ENCODE results near the gene OPRM1. TPM values are rescaled to one million over a fixed set of nuclear protein-coding genes. Genes with fewer than 3 reads are reported as not detected.

OPRM1 gene
- total and polyA plus RNA-seq, 4 donors: not detected

DNA sequence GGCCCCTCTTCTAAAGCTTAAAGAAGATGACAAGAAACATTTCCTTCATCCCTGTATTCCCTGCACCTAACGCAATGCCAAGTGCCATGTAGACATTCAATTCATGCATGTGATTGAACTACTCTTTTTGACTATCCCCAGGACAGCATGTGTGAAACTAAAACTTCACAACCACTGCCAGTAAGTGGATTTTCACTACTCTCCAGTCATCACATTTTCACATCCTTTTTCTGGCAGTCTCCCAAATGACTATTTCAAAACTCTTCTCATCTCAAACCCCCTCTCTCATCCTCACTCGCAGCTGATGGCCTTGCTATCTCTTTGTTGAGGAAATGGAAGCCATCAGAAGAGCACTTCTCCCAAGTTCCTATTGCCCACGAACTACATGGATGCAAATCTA is 122.6 kb downstream of the OPRM1 start:
- no peak overlapping the region for H3K27ac ChIP-seq (ENCODE audit: low read depth in 1 of 2, low read length in 2 of 2)
- no peak overlapping the region for H3K9ac ChIP-seq (ENCODE audit: low read depth in 1 of 2, low read length in 2 of 2)
- no peak for DNase-seq (ENCODE audit: low spot score)
- peaks cover 0 to 11% (median 10%) of the 10 kb centered on the region in 4 donors for H3K4me1 ChIP-seq (ENCODE audit: control insufficient read depth in 4 of 4, insufficient read depth in 4 of 4, low read length in 3 of 4)
- no peaks in the 10 kb centered on the region for H3K27me3 ChIP-seq (ENCODE audit: control insufficient read depth in 4 of 4, insufficient read depth in 4 of 4, low read length in 3 of 4)
- no peak overlapping the region for H3K4me3 ChIP-seq (ENCODE audit: low read depth in 1 of 3, low read length in 3 of 3)
- WGBS: 70% methylated on average over 3 of the region's 3 CpGs
- no peaks in the 10 kb centered on the region for H3K9me3 ChIP-seq (ENCODE audit: control insufficient read depth in 4 of 4, low read length in 3 of 4)
- no peak for TF ChIP-seq FOXA1 (IDR thresholded peaks at IDR 0.05)
- TF ChIP-seq GABPA (IDR thresholded peaks at IDR 0.05 in 1 of 2, conservative IDR thresholded peaks at IDR 0.05 in 1 of 2): no peak
- TF ChIP-seq HNF4A (conservative IDR thresholded peaks at IDR 0.05): no peak
- TF ChIP-seq SP1 (IDR thresholded peaks at IDR 0.05): no peak
- no peak for TF ChIP-seq JUND (IDR thresholded peaks at IDR 0.05)
- TF ChIP-seq, protein P1, sequence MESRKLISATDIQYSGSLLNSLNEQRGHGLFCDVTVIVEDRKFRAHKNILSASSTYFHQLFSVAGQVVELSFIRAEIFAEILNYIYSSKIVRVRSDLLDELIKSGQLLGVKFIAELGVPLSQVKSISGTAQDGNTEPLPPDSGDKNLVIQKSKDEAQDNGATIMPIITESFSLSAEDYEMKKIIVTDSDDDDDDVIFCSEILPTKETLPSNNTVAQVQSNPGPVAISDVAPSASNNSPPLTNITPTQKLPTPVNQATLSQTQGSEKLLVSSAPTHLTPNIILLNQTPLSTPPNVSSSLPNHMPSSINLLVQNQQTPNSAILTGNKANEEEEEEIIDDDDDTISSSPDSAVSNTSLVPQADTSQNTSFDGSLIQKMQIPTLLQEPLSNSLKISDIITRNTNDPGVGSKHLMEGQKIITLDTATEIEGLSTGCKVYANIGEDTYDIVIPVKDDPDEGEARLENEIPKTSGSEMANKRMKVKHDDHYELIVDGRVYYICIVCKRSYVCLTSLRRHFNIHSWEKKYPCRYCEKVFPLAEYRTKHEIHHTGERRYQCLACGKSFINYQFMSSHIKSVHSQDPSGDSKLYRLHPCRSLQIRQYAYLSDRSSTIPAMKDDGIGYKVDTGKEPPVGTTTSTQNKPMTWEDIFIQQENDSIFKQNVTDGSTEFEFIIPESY (IDR thresholded peaks at IDR 0.05): no peak
- TF ChIP-seq FOXA2 (IDR thresholded peaks at IDR 0.05): no peak
- TF ChIP-seq NR2F2 (IDR thresholded peaks at IDR 0.05): no peak
- no peak for TF ChIP-seq TAF1 (conservative IDR thresholded peaks at IDR 0.05)
- TF ChIP-seq, protein P2, sequence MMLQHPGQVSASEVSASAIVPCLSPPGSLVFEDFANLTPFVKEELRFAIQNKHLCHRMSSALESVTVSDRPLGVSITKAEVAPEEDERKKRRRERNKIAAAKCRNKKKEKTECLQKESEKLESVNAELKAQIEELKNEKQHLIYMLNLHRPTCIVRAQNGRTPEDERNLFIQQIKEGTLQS (IDR thresholded peaks at IDR 0.05): no peak
- no peak for TF ChIP-seq EGR1 (IDR thresholded peaks at IDR 0.05; ENCODE audit: low read depth in 2 of 2)
- no peak for TF ChIP-seq HNF4G (IDR thresholded peaks at IDR 0.05)
- no peaks in the 10 kb centered on the region for H3K36me3 ChIP-seq (ENCODE audit: control insufficient read depth in 4 of 4, insufficient read depth in 3 of 4, low read depth in 1 of 4, low read length in 3 of 4)

- DNase-seq (ENCODE audit: low spot score): no peak
- peak overlapping the region in 1 of 3 donors; percentile 32 for H3K4me3 ChIP-seq (ENCODE audit: low read depth in 1 of 3, low read length in 3 of 3)
- no peaks in the 10 kb centered on the region for H3K9me3 ChIP-seq (ENCODE audit: control insufficient read depth in 4 of 4, low read length in 3 of 4)
- H3K4me1 ChIP-seq (ENCODE audit: control insufficient read depth in 4 of 4, insufficient read depth in 4 of 4, low read length in 3 of 4): peaks cover 0 to 3% (median 0%) of the 10 kb centered on the region in 4 donors
- no peak overlapping the region for H3K9ac ChIP-seq (ENCODE audit: low read depth in 1 of 2, low read length in 2 of 2)
- H3K27ac ChIP-seq (ENCODE audit: low read depth in 1 of 2, low read length in 2 of 2): peak overlapping the region in 1 of 2 donors; percentile 11
- no peaks in the 10 kb centered on the region for H3K27me3 ChIP-seq (ENCODE audit: control insufficient read depth in 4 of 4, insufficient read depth in 4 of 4, low read length in 3 of 4)
- TF ChIP-seq YY1 (IDR thresholded peaks at IDR 0.05) (peak; percentile 65), HNF4G (IDR thresholded peaks at IDR 0.05) (no peak), MAX (IDR thresholded peaks at IDR 0.05) (peak; percentile 81), JUND (IDR thresholded peaks at IDR 0.05) (peak in 1 of 2 donors; percentile 18), FOXA1 (IDR thresholded peaks at IDR 0.05) (no peak), RXRA (IDR thresholded peaks at IDR 0.05) (peak; percentile 76 to 78), GABPA (IDR thresholded peaks at IDR 0.05 in 1 of 2, conservative IDR thresholded peaks at IDR 0.05 in 1 of 2) (peak; percentile 25 to 78), EGR1 (IDR thresholded peaks at IDR 0.05; ENCODE audit: low read depth in 2 of 2) (no peak), FOXA2 (IDR thresholded peaks at IDR 0.05) (no peak), HNF4A (conservative IDR thresholded peaks at IDR 0.05) (peak; percentile 48 to 57), SP1 (IDR thresholded peaks at IDR 0.05) (peak; percentile 60), RAD21 (IDR thresholded peaks at IDR 0.05) (peak; percentile 36 to 40), NR2F2 (IDR thresholded peaks at IDR 0.05) (peak; percentile 84), REST (IDR thresholded peaks at IDR 0.05) (peak; percentile 72), TAF1 (conservative IDR thresholded peaks at IDR 0.05) (peak; percentile 43)
- TF ChIP-seq, protein P3, sequence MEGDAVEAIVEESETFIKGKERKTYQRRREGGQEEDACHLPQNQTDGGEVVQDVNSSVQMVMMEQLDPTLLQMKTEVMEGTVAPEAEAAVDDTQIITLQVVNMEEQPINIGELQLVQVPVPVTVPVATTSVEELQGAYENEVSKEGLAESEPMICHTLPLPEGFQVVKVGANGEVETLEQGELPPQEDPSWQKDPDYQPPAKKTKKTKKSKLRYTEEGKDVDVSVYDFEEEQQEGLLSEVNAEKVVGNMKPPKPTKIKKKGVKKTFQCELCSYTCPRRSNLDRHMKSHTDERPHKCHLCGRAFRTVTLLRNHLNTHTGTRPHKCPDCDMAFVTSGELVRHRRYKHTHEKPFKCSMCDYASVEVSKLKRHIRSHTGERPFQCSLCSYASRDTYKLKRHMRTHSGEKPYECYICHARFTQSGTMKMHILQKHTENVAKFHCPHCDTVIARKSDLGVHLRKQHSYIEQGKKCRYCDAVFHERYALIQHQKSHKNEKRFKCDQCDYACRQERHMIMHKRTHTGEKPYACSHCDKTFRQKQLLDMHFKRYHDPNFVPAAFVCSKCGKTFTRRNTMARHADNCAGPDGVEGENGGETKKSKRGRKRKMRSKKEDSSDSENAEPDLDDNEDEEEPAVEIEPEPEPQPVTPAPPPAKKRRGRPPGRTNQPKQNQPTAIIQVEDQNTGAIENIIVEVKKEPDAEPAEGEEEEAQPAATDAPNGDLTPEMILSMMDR (IDR thresholded peaks at IDR 0.05; ENCODE audit: low read depth, low read length, missing input control): no peak
- TF ChIP-seq, protein P1 (IDR thresholded peaks at IDR 0.05): no peak
- TF ChIP-seq, protein P2 (IDR thresholded peaks at IDR 0.05): no peak
- 21% methylated on average over 5 of the region's 5 CpGs for WGBS
- no peaks in the 10 kb centered on the region for H3K36me3 ChIP-seq (ENCODE audit: control insufficient read depth in 4 of 4, insufficient read depth in 3 of 4, low read depth in 1 of 4, low read length in 3 of 4)
Measured at GRCh38 chr6:154164397-154164796, 125.4 kb downstream of the OPRM1 start.

Data from liver (tissue), 9 donors.